Choroid plexus epithelial cell (primary cell): ENCODE measurements around the gene RGS12.

Experiments
- DNase-seq: peaks from one replicate; pipeline ENCODE4 v3.0.0-alpha.2; 2010; ENCODE audit warnings: low read depth
- H3K4me3 ChIP-seq: 2 replicates; pipeline ENCODE4 v1.5.1; 2011; ENCODE audit warnings: low read depth, mild to moderate bottlenecking, control low read depth, low read length, moderate library complexity
- TF ChIP-seq, protein P1 (sequence below): conservative IDR thresholded peaks from 2 replicates; pipeline ENCODE4 v1.5.1; 2011; ENCODE audit warnings: low read depth, mild to moderate bottlenecking, control low read depth, inconsistent platforms, low read length, moderate library complexity

Gene RGS12

DNA sequence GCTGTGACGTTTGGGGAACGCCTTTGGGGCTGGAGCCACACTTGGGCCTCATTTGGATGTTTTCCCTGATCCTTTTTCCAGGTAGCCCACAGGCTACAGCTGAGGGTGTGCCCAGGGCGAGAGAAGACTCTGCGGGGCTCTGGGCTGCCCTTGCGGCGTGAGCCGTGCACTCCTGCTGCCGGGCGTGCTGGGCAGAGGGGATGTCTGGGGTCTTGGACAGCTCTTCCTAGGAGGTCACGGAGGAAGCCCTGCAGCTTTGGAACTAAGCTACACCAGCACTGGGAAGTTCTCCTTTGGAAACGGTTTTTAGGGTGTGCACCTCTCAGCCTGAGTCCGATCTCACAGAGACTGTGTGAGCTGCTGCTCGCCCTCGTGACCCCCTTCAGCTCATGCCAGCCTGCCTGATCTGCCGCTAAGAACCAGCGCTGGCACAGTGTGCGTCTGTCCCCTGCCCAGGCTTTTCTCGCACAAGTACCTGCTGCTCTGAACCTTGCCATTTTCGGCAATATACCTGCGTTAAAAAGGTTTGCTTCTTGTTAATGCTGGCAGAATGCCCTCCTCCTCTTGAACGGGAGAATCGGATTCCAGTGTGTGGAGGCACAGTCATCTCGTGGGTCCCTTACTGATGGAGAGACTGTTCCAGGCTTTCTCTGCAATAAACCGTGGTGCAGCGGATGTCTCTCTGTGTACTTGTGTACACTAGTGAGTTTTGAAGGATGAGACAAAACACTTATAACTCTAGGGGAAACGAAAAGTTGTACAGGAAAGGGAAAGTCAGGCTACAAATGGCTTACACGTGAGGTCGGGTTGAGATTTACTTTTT is 29.6 kb upstream of the RGS12 start:
- DNase-seq, result no peak
- TF ChIP-seq, protein P1, sequence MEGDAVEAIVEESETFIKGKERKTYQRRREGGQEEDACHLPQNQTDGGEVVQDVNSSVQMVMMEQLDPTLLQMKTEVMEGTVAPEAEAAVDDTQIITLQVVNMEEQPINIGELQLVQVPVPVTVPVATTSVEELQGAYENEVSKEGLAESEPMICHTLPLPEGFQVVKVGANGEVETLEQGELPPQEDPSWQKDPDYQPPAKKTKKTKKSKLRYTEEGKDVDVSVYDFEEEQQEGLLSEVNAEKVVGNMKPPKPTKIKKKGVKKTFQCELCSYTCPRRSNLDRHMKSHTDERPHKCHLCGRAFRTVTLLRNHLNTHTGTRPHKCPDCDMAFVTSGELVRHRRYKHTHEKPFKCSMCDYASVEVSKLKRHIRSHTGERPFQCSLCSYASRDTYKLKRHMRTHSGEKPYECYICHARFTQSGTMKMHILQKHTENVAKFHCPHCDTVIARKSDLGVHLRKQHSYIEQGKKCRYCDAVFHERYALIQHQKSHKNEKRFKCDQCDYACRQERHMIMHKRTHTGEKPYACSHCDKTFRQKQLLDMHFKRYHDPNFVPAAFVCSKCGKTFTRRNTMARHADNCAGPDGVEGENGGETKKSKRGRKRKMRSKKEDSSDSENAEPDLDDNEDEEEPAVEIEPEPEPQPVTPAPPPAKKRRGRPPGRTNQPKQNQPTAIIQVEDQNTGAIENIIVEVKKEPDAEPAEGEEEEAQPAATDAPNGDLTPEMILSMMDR, result no peak
- H3K4me3 ChIP-seq, result no peak overlapping the region

DNA sequence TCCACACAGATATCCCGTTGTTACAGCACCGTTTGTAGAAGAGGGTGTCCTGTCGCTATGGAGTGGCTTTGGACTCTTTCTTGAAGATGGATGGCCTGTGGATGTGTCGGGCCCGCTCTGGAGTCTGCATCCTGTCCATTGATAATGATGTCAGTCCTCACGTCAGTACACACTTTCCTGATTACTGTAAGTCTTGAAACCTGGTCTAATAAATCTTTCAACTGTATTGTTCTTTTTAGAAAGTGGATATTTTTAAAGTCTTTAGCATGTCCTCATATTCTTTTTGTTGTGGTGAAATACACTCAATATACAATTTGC is 29.0 kb upstream of the RGS12 start:
- H3K4me3 ChIP-seq, result no peak overlapping the region
- TF ChIP-seq, protein P1, result no peak
- no peak for DNase-seq

DNA sequence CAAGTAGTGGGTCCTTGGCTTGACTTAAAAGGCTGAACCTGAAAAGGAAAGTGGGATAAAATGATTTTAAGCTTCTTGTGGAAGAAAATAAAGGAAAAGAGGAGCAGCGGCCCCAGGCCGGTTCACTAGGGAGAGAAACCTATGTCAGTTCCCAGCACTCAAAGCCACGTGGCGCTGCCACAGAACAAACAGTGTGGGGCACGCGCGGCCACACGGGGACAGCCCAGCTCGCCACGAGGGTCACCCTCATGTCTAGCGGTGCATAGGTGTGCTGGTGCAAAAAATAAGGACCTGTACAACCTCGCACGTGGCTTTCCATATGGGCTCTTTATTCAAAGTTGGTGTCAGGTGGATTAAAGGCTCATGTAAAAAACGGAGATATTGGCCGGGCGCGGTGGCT is 26.7 kb upstream of the RGS12 start:
- H3K4me3 ChIP-seq, result no peak overlapping the region
- TF ChIP-seq, protein P1, result no peak
- no peak for DNase-seq

DNA sequence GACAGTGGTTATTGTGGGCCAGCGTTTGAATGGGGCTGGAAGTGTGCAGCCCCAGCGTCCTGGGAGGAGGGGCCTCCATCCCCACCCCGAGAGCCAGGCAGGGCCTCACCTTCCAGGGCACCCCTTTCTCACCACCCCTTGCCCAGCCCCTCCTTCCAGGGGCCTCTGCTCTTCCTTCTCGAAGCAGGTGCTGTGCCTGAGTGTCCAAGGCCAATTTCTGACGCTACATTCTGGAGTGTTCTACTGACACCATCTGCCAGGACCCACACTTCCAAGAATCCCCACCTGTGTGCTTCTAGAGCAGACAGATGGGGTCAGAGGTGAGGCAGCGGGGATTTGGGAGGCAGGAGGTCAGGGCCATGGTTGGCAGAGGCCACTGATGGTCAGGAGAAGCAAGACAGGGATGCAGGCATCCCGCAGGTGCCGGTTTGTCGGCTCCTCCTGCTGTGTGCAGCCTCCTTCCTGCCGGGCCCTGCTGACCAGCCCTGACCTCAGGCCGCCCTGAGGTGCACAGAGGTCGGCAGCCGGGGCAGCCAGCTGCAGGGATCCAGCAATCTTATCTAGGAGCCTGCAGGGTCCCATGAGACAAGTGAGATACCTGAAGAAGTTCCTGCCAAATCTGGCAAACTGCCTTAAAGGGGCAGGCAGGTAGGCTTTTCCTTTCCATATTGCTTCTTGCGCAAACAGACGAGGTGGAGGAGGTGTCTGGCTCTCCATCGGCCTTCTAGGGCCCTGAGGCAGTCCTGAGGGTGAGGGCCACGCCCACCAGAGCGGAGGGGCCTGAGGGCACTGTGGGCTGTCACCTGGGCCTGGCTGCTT is 25.0 kb upstream of the RGS12 start:
- DNase-seq, result no peak
- no peak overlapping the region for H3K4me3 ChIP-seq
- TF ChIP-seq, protein P1, result no peak

DNA sequence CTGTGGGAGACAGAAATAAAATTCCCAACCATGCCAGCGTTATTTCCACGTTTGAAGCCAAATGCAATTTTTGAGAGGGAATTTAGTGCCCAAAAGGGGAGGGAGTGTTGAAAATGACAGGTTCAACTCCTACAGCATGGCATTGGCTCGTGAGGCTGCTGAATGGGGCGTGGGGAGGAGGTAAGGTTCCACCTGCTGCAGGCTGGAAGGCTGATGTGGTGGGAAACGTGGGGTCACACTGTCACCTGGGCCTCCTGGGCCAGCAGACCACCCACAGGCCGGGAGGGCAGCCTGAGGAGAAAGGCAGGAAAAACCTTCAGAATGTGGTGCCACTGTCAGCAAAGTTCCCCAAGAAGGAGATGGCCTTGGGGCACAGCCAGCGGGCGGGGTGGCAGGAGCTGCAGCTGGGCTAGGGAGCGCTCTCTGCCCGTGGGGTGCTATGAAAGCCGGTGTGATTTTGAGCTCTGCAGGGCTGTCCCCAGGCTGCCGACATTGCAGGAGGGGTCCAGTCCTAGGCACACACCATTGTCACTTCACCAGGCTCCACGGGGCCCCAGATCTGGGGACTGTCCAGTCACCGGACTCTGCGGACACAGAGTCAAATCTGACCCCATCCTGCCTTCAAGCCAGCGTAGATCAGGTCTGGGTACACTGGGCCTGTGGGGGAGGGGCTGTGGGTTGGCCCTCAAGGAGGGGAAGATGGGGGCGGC is 24.3 kb upstream of the RGS12 start:
- no peak for DNase-seq
- TF ChIP-seq, protein P1, result no peak
- H3K4me3 ChIP-seq, result no peak overlapping the region

DNA sequence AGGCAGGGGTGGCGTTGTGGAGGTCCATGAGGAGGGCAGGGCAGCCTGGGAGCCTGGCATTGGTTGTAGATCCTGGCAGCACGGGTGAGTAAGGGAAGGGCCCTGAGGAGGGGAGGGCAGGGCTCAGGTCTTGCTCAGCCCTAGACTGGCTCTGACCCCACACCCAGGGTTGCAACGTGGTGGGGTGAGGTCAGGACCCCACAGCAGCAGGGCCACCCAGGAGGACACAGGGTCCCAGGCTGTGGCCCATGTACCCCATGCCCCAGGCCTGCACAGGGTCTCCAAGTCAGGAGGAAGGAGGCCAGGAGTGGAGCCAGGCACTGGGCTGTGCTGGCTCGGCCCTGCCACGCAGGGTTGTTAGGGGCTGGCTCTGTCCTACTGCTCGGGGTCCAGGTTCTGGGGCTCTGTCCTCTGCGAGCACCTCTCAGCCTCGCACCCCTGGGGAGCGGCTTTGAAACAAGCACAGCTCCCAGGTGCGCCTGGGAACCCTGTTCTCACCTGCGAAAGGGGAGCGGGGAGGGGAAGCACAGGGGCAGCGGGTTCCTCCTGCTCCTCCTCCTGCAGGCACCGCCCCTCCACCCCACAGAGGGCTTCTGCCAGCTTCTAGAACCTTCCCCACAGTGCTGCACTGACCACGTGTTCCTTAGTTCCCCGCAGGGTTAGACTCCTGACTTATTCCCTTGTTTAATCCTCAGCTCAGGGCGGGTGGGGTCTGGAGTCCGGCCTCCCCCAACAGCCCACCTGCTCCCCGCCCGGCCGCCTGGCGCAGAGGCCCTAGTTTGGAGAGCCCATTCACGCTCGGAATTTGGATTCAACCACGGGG is 23.5 kb upstream of the RGS12 start:
- H3K4me3 ChIP-seq, result no peak overlapping the region
- no peak for DNase-seq
- TF ChIP-seq, protein P1, result no peak
